Measurements from ENCODE around the gene UGT1A9. TPM values are rescaled to one million over a fixed set of nuclear protein-coding genes. Genes with fewer than 3 reads are reported as not detected.

Gene UGT1A9
- total RNA-seq, 1 experiment from 2014 or later: not detected

GRCh38 chr2:233820774-233821105, 149.0 kb downstream of the UGT1A9 start:
- Histone ChIP-seq H2BK20ac (ENCODE audit: low read depth, low read length, poor library complexity, severe bottlenecking) (no peak overlapping the region), H3K27me3 (ENCODE audit: insufficient read depth, low read length) (no peaks in the 10 kb centered on the region), H3K14ac (ENCODE audit: insufficient read depth, low read length) (no peak overlapping the region), H3K79me1 (ENCODE audit: insufficient read depth, low read depth, low read length, poor library complexity, severe bottlenecking) (no peaks in the 10 kb centered on the region), H3K23ac (ENCODE audit: insufficient read length, low read depth, low read length) (no peak overlapping the region), H3K4me2 (ENCODE audit: insufficient read depth, insufficient read length, low read length) (no peak overlapping the region), H4K20me1 (ENCODE audit: control insufficient read depth, insufficient read depth, insufficient read length) (no peaks in the 10 kb centered on the region), H2AFZ (ENCODE audit: low read length) (no peak overlapping the region), H3K23me2 (ENCODE audit: insufficient read length, low read depth, low read length, poor library complexity, severe bottlenecking) (no peaks in the 10 kb centered on the region), H3K9ac (ENCODE audit: extremely low read depth, insufficient read length, low read length) (no peak overlapping the region), H2AK5ac (ENCODE audit: insufficient read length, low read length) (no peak overlapping the region), H3K27ac (ENCODE audit: insufficient read length, low read depth, low read length) (no peak overlapping the region), H3T11ph (ENCODE audit: low read length) (no peak overlapping the region), H4K5ac (ENCODE audit: insufficient read length, low read depth, low read length) (no peak overlapping the region), H4K91ac (ENCODE audit: insufficient read length, low read depth, low read length) (no peak overlapping the region), H3K9me3 (ENCODE audit: control insufficient read depth, low read depth, low read length) (no peaks in the 10 kb centered on the region), H3K79me2 (ENCODE audit: insufficient read depth, low read length) (no peaks in the 10 kb centered on the region), H3K4me1 (ENCODE audit: insufficient read depth, low read length) (no peaks in the 10 kb centered on the region), H2BK120ac (ENCODE audit: low read depth, low read length, poor library complexity, severe bottlenecking) (no peak overlapping the region), H3K4ac (ENCODE audit: low read depth, low read length) (no peak overlapping the region), H2BK5ac (ENCODE audit: insufficient read length, low read length) (no peak overlapping the region), H3K18ac (ENCODE audit: insufficient read length, low read depth, low read length) (no peak overlapping the region), H4K8ac (replicated peaks; ENCODE audit: insufficient read length, low read depth, low read length) (no peak overlapping the region), H3K56ac (ENCODE audit: insufficient read length, low read depth, low read length) (no peak overlapping the region), H2BK15ac (ENCODE audit: low read depth, low read length) (no peak overlapping the region), H2BK12ac (ENCODE audit: insufficient read length, low read depth, low read length) (no peak overlapping the region)
- no peaks in the 10 kb centered on the region for H3K36me3 Mint-ChIP-seq (ENCODE audit: insufficient read depth in 1 of 3, low read depth in 3 of 3)
- DNase-seq: peak; percentile 17
- no peak overlapping the region for H3K27ac Mint-ChIP-seq
- no peaks in the 10 kb centered on the region; a peak in 1 of 4 replicates for H3K4me1 Mint-ChIP-seq
- TF ChIP-seq, protein P1, sequence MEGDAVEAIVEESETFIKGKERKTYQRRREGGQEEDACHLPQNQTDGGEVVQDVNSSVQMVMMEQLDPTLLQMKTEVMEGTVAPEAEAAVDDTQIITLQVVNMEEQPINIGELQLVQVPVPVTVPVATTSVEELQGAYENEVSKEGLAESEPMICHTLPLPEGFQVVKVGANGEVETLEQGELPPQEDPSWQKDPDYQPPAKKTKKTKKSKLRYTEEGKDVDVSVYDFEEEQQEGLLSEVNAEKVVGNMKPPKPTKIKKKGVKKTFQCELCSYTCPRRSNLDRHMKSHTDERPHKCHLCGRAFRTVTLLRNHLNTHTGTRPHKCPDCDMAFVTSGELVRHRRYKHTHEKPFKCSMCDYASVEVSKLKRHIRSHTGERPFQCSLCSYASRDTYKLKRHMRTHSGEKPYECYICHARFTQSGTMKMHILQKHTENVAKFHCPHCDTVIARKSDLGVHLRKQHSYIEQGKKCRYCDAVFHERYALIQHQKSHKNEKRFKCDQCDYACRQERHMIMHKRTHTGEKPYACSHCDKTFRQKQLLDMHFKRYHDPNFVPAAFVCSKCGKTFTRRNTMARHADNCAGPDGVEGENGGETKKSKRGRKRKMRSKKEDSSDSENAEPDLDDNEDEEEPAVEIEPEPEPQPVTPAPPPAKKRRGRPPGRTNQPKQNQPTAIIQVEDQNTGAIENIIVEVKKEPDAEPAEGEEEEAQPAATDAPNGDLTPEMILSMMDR (conservative IDR thresholded peaks at IDR 0.05): no peak
- peaks cover 1% of the 10 kb centered on the region; the same call in 1 of the 2 replicates for H3K27me3 Mint-ChIP-seq (ENCODE audit: low read depth)
- no peak overlapping the region for H3K4me3 Mint-ChIP-seq
- WGBS (ENCODE audit: extremely low coverage, insufficient read length, low lambda C conversion rate): no CpG with 5 or more reads among the region's 6 CpGs
- peaks cover 0 to 1% of the 10 kb centered on the region in 2 experiments; a peak in 3 of 5 replicates for H3K9me3 Mint-ChIP-seq

Data from H9 (cell line).